ENCODE results near the gene VAC14. TPM values are rescaled to one million over a fixed set of nuclear protein-coding genes. Genes with fewer than 3 reads are reported as not detected.

The VAC14 gene
- total RNA-seq, 1 experiment from 2014 or later = 35.3 TPM

GRCh38 chr16:70804153-70804733, 3.3 kb upstream of the VAC14 start:
- Histone ChIP-seq H3K79me2 (ENCODE audit: insufficient read depth, low read length) (peaks cover 16% of the 10 kb centered on the region), H2AFZ (ENCODE audit: low read depth, low read length, poor library complexity, severe bottlenecking) (no peak overlapping the region), H3K27ac (ENCODE audit: low read depth, low read length) (no peak overlapping the region), H3K4me3 (replicated peaks in 1 of 2; ENCODE audit: low read depth in 1 of 2, low read length in 2 of 2) (no peak overlapping the region), H4K20me1 (ENCODE audit: insufficient read depth) (no peaks in the 10 kb centered on the region), H3K4me1 (ENCODE audit: control insufficient read depth in 1 of 2, insufficient read depth in 2 of 2, low read length in 2 of 2) (peaks cover 9 to 16% of the 10 kb centered on the region in 2 experiments), H3K9me2 (ENCODE audit: insufficient read depth) (no peaks in the 10 kb centered on the region), H3K9ac (ENCODE audit: low read length) (no peak overlapping the region), H3K9me3 (ENCODE audit: control insufficient read depth in 1 of 2, insufficient read depth in 1 of 2, low read depth in 1 of 2, low read length in 2 of 2) (peaks cover 0 to 9% of the 10 kb centered on the region in 2 experiments; a peak in 1 of 4 replicates), H3K4me2 (ENCODE audit: low read length) (no peak overlapping the region), H3K27me3 (ENCODE audit: insufficient read depth, low read length) (peaks cover 11% of the 10 kb centered on the region; the same call in 1 of the 2 replicates), H3K36me3 (ENCODE audit: control insufficient read depth in 1 of 2, insufficient read depth in 2 of 2, low read length in 2 of 2) (no peaks in the 10 kb centered on the region)
- no peak for DNase-seq (ENCODE audit: low read depth, low spot score)
- intact Hi-C loops (cut with micrococcal nuclease) = loop anchor here (5.0 kb wide), 1 partner anchor 553 kb away; the partner anchor contains the start of gene CALB2
- ATAC-seq = no peak
- ChIA-PET RAD21 (ENCODE audit: low non-redundant PET in 1 of 2, low total read pairs in 2 of 2, uncharacterized antibody in 2 of 2, unreplicated experiment in 2 of 2) (no interaction called here), POLR2A (no interaction called here), CTCF (no interaction called here)
- BruUV-seq (replicated peaks) = no TSS peak
- TF ChIP-seq TCF7L2 (IDR thresholded peaks at IDR 0.05; ENCODE audit: borderline replicate concordance, extremely low read depth, insufficient read depth, insufficient read length) = no peak
- 0 out of 2 replicates have a peak, but pooled peaks have one; percentile 15 for TF ChIP-seq CBX3 (IDR thresholded peaks at IDR 0.05; ENCODE audit: low read depth)

DNA sequence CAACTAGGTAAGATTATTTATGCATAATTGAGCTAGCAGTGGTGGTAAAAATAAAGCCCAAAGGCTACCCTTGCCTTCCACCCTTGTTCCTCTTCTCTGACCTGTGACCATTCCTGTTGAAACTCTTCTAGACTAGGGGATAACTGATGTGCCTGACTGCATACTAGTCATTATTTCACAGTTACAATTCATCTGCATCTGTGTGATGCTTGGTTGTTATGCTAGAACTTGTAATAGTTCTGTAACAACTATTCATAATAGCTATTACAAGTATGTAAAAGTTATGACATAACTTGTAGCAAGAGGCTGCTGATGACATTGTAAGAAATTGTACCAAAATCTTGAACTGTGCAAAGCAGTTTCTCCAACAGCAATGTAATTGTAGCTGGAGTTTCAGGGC, 2.4 kb upstream of the VAC14 start:
- RAD21 ChIA-PET (ENCODE audit: low non-redundant PET in 1 of 2, low total read pairs in 2 of 2, uncharacterized antibody in 2 of 2, unreplicated experiment in 2 of 2) = no interaction called here
- no TSS peak for BruUV-seq (replicated peaks)
- peaks cover 0 to 9% of the 10 kb centered on the region in 2 experiments; a peak in 1 of 4 replicates for H3K9me3 ChIP-seq (ENCODE audit: control insufficient read depth in 1 of 2, insufficient read depth in 1 of 2, low read depth in 1 of 2, low read length in 2 of 2)
- peaks cover 9 to 16% of the 10 kb centered on the region in 2 experiments for H3K4me1 ChIP-seq (ENCODE audit: control insufficient read depth in 1 of 2, insufficient read depth in 2 of 2, low read length in 2 of 2)
- intact Hi-C loops (cut with micrococcal nuclease) = loop anchor here (5.0 kb wide), 1 partner anchor 554 kb away; the partner anchor contains the start of gene CALB2
- DNase-seq (ENCODE audit: low read depth, low spot score) (no peak), ATAC-seq (no peak)
- H3K27ac ChIP-seq (ENCODE audit: low read depth, low read length) = no peak overlapping the region
- no peak overlapping the region for H3K4me2 ChIP-seq (ENCODE audit: low read length)
- H4K20me1 ChIP-seq (ENCODE audit: insufficient read depth) = no peaks in the 10 kb centered on the region
- H3K36me3 ChIP-seq (ENCODE audit: control insufficient read depth in 1 of 2, insufficient read depth in 2 of 2, low read length in 2 of 2) = no peaks in the 10 kb centered on the region
- peaks cover 25% of the 10 kb centered on the region for H3K79me2 ChIP-seq (ENCODE audit: insufficient read depth, low read length)
- peaks cover 10% of the 10 kb centered on the region; the same call in 1 of the 2 replicates for H3K27me3 ChIP-seq (ENCODE audit: insufficient read depth, low read length)
- CTCF ChIA-PET = no interaction called here
- POLR2A ChIA-PET = no interaction called here
- H2AFZ ChIP-seq (ENCODE audit: low read depth, low read length, poor library complexity, severe bottlenecking) = no peak overlapping the region
- no peaks in the 10 kb centered on the region for H3K9me2 ChIP-seq (ENCODE audit: insufficient read depth)
- H3K4me3 ChIP-seq (replicated peaks in 1 of 2; ENCODE audit: low read depth in 1 of 2, low read length in 2 of 2) = no peak overlapping the region
- H3K9ac ChIP-seq (ENCODE audit: low read length) = no peak overlapping the region
- no peak for TF ChIP-seq EGR1 (IDR thresholded peaks at IDR 0.05; ENCODE audit: low read depth)
- no peak for TF ChIP-seq POLR2A (IDR thresholded peaks at IDR 0.05; ENCODE audit: borderline replicate concordance, extremely low read depth, insufficient read depth, insufficient read length)
- no peak for TF ChIP-seq CTCF (IDR thresholded peaks at IDR 0.05 in 2 of 3, conservative IDR thresholded peaks at IDR 0.05 in 1 of 3; ENCODE audit: borderline replicate concordance in 1 of 3, insufficient read depth in 1 of 3, low read depth in 2 of 3, low read length in 2 of 3)
- no peak for TF ChIP-seq CEBPB (IDR thresholded peaks at IDR 0.05; ENCODE audit: low read depth)
- no peak for TF ChIP-seq REST (IDR thresholded peaks at IDR 0.05; ENCODE audit: low read depth)
- no peak for TF ChIP-seq SRF (IDR thresholded peaks at IDR 0.05; ENCODE audit: low read depth)
- TF ChIP-seq FOSL1 (IDR thresholded peaks at IDR 0.05; ENCODE audit: low read depth) = no peak
- TF ChIP-seq YY1 (IDR thresholded peaks at IDR 0.05; ENCODE audit: extremely low read depth, insufficient replicate concordance, low read depth, low read length) = no peak
- no peak for TF ChIP-seq ZBTB33 (IDR thresholded peaks at IDR 0.05; ENCODE audit: extremely low read depth, insufficient replicate concordance, low read length)
- no peak for TF ChIP-seq CBX3 (IDR thresholded peaks at IDR 0.05; ENCODE audit: low read depth)
